Neural progenitor cell (in vitro differentiated cells): ENCODE measurements around the gene GBF1. TPM values are rescaled to one million over a fixed set of nuclear protein-coding genes. Genes with fewer than 3 reads are reported as not detected.

Experiments
- DNase-seq: peaks from one replicate; pipeline ENCODE4 v3.0.0-alpha.2; 2016; ENCODE audit warnings: low spot score
- H2AFZ ChIP-seq: fragments of 200-600 bp; sonication (generic); replicated peaks from 2 replicates; pipeline ENCODE4 v1.6.1; 2016; ENCODE audit warnings: antibody characterized with exemption
- H3F3A ChIP-seq: fragments of 200-600 bp; sonication (generic); 2 replicates; pipeline ENCODE4 v1.6.1; 2016; ENCODE audit warnings: antibody characterized with exemption, low read depth
- H3K27ac ChIP-seq: fragments of 200-600 bp; sonication (generic); 2 replicates; pipeline ENCODE4 v1.5.1; 2016; ENCODE audit warnings: mild to moderate bottlenecking
- H3K27me3 ChIP-seq: fragments of 200-600 bp; sonication (generic); 2 replicates; pipeline ENCODE4 v1.6.1; 2016; ENCODE audit warnings: mild to moderate bottlenecking, moderate library complexity
- H3K36me3 ChIP-seq: fragments of 200-600 bp; sonication (generic); 2 replicates; pipeline ENCODE4 v1.5.1; 2016
- H3K4me1 ChIP-seq: fragments of 200-600 bp; sonication (generic); 2 replicates; pipeline ENCODE4 v1.6.1; 2016; ENCODE audit warnings: mixed run types
- H3K4me2 ChIP-seq: fragments of 200-600 bp; sonication (generic); 2 replicates; pipeline ENCODE4 v1.6.1; 2016
- H3K4me3 ChIP-seq: fragments of 200-600 bp; sonication (generic); 2 replicates; pipeline ENCODE4 v1.5.1; 2016
- H3K79me2 ChIP-seq: fragments of 200-600 bp; sonication (generic); 2 replicates; pipeline ENCODE4 v1.6.1; 2016; ENCODE audit warnings: low read depth
- H3K9ac ChIP-seq: fragments of 200-600 bp; sonication (generic); 2 replicates; pipeline ENCODE4 v1.6.1; 2016
- H3K9me3 ChIP-seq: fragments of 200-600 bp; sonication (generic); 2 replicates; pipeline ENCODE4 v1.5.1; 2016; ENCODE audit warnings: low read depth
- H4K20me1 ChIP-seq: fragments of 200-600 bp; sonication (generic); 2 replicates; pipeline ENCODE4 v1.6.1; 2016; ENCODE audit warnings: low read depth
- H3K27ac Mint-ChIP-seq: 3 replicates; pipeline ENCODE4 v1.8.0; 2021; ENCODE audit warnings: mixed read lengths
- H3K27me3 Mint-ChIP-seq: 2 replicates; pipeline ENCODE4 v1.8.0; 2022; ENCODE audit warnings: low read depth, mild to moderate bottlenecking, inconsistent platforms, moderate library complexity, mixed read lengths; ENCODE audit not compliant: insufficient read depth
- H3K36me3 Mint-ChIP-seq: 3 replicates; pipeline ENCODE4 v1.8.0; 2021; ENCODE audit warnings: mixed read lengths
- H3K4me1 Mint-ChIP-seq: 3 replicates; pipeline ENCODE4 v1.8.0; 2021; ENCODE audit warnings: mixed read lengths
- H3K4me3 Mint-ChIP-seq: 3 replicates; pipeline ENCODE4 v1.8.0; 2021; ENCODE audit warnings: mild to moderate bottlenecking, moderate library complexity, mixed read lengths
- H3K9me3 Mint-ChIP-seq: 3 replicates; pipeline ENCODE4 v1.8.0; 2020; ENCODE audit warnings: mixed read lengths
- EZH2 ChIP-seq: fragments of 200-600 bp; sonication (generic); IDR thresholded peaks from 2 replicates; pipeline ENCODE4 v1.6.1; 2017; ENCODE audit warnings: antibody characterized with exemption, mild to moderate bottlenecking, moderate library complexity
- EZH2phosphoT487 ChIP-seq: fragments of 200-600 bp; sonication (generic); IDR thresholded peaks from 2 replicates; pipeline ENCODE4 v1.6.1; 2017; ENCODE audit warnings: antibody characterized with exemption
- total RNA-seq: library from RNA; depleted of rRNA; stranded (reverse); fragments of >200 nt; gene quantifications from 2 replicates; pipeline ENCODE4 v1.2.3, GENCODE V29; 2015; ENCODE audit warnings: low replicate concordance
- TF ChIP-seq, protein P1 (sequence below): fragments of 200-600 bp; sonication (generic); IDR thresholded peaks from 2 replicates; pipeline ENCODE4 v1.5.1; 2017; ENCODE audit warnings: antibody characterized with exemption, mild to moderate bottlenecking

The GBF1 gene
- total RNA-seq, 1 donor from 2014 or later: 23.5 TPM

DNA sequence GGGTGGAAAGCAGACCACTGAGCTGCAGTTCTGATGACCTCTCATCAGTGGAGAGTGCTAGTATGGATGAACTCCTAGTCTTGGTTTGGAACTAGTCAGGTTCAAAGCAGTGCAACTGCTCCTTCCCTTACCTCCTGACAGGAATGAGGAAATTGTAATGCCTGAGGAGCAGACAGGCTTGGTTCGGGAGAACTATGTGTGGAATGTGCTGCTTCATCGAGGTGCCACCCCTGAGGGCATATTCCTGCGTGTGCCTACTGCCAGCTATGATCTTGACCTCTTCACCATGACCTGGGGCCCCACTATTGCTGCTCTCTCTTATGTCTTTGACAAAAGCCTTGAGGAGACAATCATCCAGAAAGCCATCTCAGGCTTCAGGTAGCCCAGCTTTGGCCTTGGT lies 122.7 kb downstream of the GBF1 start:
- Histone ChIP-seq H3K4me3 (no peak overlapping the region), H3K27me3 (no peaks in the 10 kb centered on the region), H3F3A (no peaks in the 10 kb centered on the region), H3K4me1 (no peaks in the 10 kb centered on the region), H3K36me3 (peaks cover 4% of the 10 kb centered on the region), H4K20me1 (peaks cover 3% of the 10 kb centered on the region), H2AFZ (no peak overlapping the region), H3K79me2 (no peaks in the 10 kb centered on the region), H3K9ac (no peak overlapping the region), H3K4me2 (no peak overlapping the region), H3K9me3 (no peaks in the 10 kb centered on the region), H3K27ac (no peak overlapping the region)
- peaks cover 72% of the 10 kb centered on the region for H3K36me3 Mint-ChIP-seq
- peak overlapping the region; percentile 41 for H3K4me3 Mint-ChIP-seq
- H3K27me3 Mint-ChIP-seq: peaks cover 9% of the 10 kb centered on the region
- TF ChIP-seq, protein P1, sequence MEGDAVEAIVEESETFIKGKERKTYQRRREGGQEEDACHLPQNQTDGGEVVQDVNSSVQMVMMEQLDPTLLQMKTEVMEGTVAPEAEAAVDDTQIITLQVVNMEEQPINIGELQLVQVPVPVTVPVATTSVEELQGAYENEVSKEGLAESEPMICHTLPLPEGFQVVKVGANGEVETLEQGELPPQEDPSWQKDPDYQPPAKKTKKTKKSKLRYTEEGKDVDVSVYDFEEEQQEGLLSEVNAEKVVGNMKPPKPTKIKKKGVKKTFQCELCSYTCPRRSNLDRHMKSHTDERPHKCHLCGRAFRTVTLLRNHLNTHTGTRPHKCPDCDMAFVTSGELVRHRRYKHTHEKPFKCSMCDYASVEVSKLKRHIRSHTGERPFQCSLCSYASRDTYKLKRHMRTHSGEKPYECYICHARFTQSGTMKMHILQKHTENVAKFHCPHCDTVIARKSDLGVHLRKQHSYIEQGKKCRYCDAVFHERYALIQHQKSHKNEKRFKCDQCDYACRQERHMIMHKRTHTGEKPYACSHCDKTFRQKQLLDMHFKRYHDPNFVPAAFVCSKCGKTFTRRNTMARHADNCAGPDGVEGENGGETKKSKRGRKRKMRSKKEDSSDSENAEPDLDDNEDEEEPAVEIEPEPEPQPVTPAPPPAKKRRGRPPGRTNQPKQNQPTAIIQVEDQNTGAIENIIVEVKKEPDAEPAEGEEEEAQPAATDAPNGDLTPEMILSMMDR: no peak
- TF ChIP-seq EZH2 (no peak), EZH2phosphoT487 (no peak)
- peaks cover 6% of the 10 kb centered on the region for H3K9me3 Mint-ChIP-seq
- no peaks in the 10 kb centered on the region for H3K4me1 Mint-ChIP-seq
- no peak for DNase-seq
- H3K27ac Mint-ChIP-seq: no peak overlapping the region

DNA sequence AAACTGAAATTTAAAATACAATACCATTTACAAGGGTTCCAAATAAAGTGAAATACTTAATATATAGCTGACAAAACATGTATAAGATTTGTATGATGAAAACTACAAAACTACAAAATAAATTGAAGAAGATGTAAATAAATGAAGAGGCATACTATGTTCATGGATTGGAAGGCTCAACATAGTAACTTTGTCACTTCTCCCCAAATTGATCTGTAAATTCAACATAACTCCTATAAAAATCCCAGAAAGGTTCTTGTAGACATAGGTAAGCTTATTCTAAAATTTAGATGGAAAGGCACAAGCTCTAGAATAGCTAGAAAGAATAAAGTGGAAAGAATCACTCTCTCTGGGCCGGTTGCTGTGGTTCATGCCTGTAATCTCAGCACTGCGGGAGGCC lies 126.0 kb downstream of the GBF1 start:
- Histone ChIP-seq H2AFZ (no peak overlapping the region), H3K27me3 (no peaks in the 10 kb centered on the region), H3K4me2 (no peak overlapping the region), H3K4me1 (no peaks in the 10 kb centered on the region), H3K27ac (no peak overlapping the region), H3K9me3 (no peaks in the 10 kb centered on the region), H3F3A (peaks cover 3% of the 10 kb centered on the region), H3K79me2 (no peaks in the 10 kb centered on the region), H3K4me3 (no peak overlapping the region), H4K20me1 (no peaks in the 10 kb centered on the region), H3K9ac (no peak overlapping the region), H3K36me3 (peaks cover 4% of the 10 kb centered on the region)
- DNase-seq: no peak
- H3K9me3 Mint-ChIP-seq: peaks cover 6% of the 10 kb centered on the region
- TF ChIP-seq, protein P1: no peak
- no peak for TF ChIP-seq EZH2phosphoT487
- no peak for TF ChIP-seq EZH2
- H3K4me1 Mint-ChIP-seq: no peaks in the 10 kb centered on the region
- no peak overlapping the region for H3K27ac Mint-ChIP-seq
- peaks cover 9% of the 10 kb centered on the region for H3K27me3 Mint-ChIP-seq
- no peak overlapping the region for H3K4me3 Mint-ChIP-seq
- H3K36me3 Mint-ChIP-seq: peaks cover 57% of the 10 kb centered on the region

DNA sequence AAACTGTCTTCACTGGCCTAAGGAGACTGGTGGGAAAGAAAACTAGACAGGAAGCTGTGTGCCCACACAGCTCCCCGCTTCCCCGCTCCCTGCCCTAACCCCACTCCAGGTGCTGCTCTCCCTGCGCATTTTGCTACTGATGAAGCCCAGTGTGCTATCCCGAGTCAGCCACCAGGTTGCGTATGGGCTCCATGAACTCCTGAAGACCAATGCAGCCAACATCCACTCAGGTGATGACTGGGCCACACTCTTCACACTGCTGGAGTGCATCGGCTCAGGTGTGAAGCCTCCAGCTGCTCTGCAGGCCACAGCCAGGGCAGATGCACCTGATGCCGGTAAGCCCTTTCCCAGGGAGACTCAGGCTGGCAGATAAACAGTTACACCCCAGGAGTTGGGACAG lies 129.9 kb downstream of the GBF1 start:
- TF ChIP-seq, protein P1: peak; percentile 18
- TF ChIP-seq EZH2: no peak
- Mint-ChIP-seq H3K27me3 (peaks cover 3% of the 10 kb centered on the region), H3K4me1 (no peaks in the 10 kb centered on the region), H3K27ac (no peak overlapping the region), H3K9me3 (peaks cover 6% of the 10 kb centered on the region), H3K4me3 (no peak overlapping the region), H3K36me3 (peaks cover 32% of the 10 kb centered on the region)
- Histone ChIP-seq H4K20me1 (no peaks in the 10 kb centered on the region), H2AFZ (no peak overlapping the region), H3K9ac (no peak overlapping the region), H3F3A (peaks cover 3% of the 10 kb centered on the region), H3K79me2 (no peaks in the 10 kb centered on the region), H3K9me3 (no peaks in the 10 kb centered on the region), H3K27me3 (no peaks in the 10 kb centered on the region), H3K27ac (no peak overlapping the region), H3K4me2 (no peak overlapping the region), H3K4me1 (no peaks in the 10 kb centered on the region), H3K36me3 (peaks cover 4% of the 10 kb centered on the region), H3K4me3 (no peak overlapping the region)
- DNase-seq: no peak
